Calu3 (cell line): ENCODE measurements around the gene XIRP1. TPM values are rescaled to one million over a fixed set of nuclear protein-coding genes. Genes with fewer than 3 reads are reported as not detected.

Experiments
- Bru-seq: library from RNA; stranded (reverse); fragments of 400-500 nt; gene quantifications from one replicate; lab custom pipeline; 2021; lab: Mats Ljungman, UMichigan
- BruChase-seq, 2 experiments: library from RNA; stranded (reverse); fragments of 400-500 nt; gene quantifications; one replicate each; lab custom pipeline; 2021; lab: Mats Ljungman, UMichigan
- BruUV-seq: library from RNA; stranded (reverse); fragments of 400-500 nt; replicated peaks from 2 replicates; lab custom pipeline; 2021; lab: Mats Ljungman, UMichigan
- CTCF ChIA-PET: fragments of 300-600 bp; sonication (Branson Sonifier 250); formaldehyde crosslinking; loops from one replicate; lab custom pipeline; 2022; ENCODE audit warnings: antibody characterized with exemption; lab: Charles Lee
- DNase-seq: peaks from one replicate; pipeline ENCODE4 v3.0.0; 2022
- H3K27ac Mint-ChIP-seq: one replicate; pipeline ENCODE4 v1.8.0; 2022; ENCODE audit warnings: mixed read lengths; ENCODE audit not compliant: unreplicated experiment
- H3K27me3 Mint-ChIP-seq: one replicate; pipeline ENCODE4 v1.8.0; 2022; ENCODE audit warnings: mixed read lengths; ENCODE audit not compliant: unreplicated experiment
- H3K36me3 Mint-ChIP-seq: one replicate; pipeline ENCODE4 v1.8.0; 2022; ENCODE audit warnings: mild to moderate bottlenecking, moderate library complexity, mixed read lengths; ENCODE audit not compliant: insufficient read depth, unreplicated experiment
- H3K4me1 Mint-ChIP-seq: one replicate; pipeline ENCODE4 v1.8.0; 2022; ENCODE audit warnings: mild to moderate bottlenecking, low read depth, mixed read lengths; ENCODE audit not compliant: unreplicated experiment
- H3K4me3 Mint-ChIP-seq: one replicate; pipeline ENCODE4 v1.8.0; 2022; ENCODE audit warnings: mild to moderate bottlenecking, low read depth, moderate library complexity, mixed read lengths; ENCODE audit not compliant: unreplicated experiment
- H3K9me3 Mint-ChIP-seq: one replicate; pipeline ENCODE4 v1.8.0; 2022; ENCODE audit warnings: low read depth, mixed read lengths; ENCODE audit not compliant: unreplicated experiment
- intact Hi-C: fragments of 100-400 bp; cut with micrococcal nuclease; formaldehyde crosslinking; loops from one replicate; pipeline ENCODE4 v1.10.0; 2022; ENCODE audit not compliant: unreplicated experiment
- long read RNA-seq: library from polyadenylated mRNA; stranded (forward); transcript quantifications from one replicate; pipeline ENCODE4 v2.0.0, GENCODE V29; 2022
- total RNA-seq: library from RNA; stranded (reverse); gene quantifications from 2 replicates; pipeline ENCODE4 v1.2.3, GENCODE V29; 2022
- TF ChIP-seq, protein P1 (sequence below): fragments of 200-600 bp; IDR thresholded peaks from one replicate; pipeline ENCODE4 v1.8.0; 2022; ENCODE audit warnings: antibody characterized with exemption; ENCODE audit not compliant: unreplicated experiment

XIRP1 gene, protein sequence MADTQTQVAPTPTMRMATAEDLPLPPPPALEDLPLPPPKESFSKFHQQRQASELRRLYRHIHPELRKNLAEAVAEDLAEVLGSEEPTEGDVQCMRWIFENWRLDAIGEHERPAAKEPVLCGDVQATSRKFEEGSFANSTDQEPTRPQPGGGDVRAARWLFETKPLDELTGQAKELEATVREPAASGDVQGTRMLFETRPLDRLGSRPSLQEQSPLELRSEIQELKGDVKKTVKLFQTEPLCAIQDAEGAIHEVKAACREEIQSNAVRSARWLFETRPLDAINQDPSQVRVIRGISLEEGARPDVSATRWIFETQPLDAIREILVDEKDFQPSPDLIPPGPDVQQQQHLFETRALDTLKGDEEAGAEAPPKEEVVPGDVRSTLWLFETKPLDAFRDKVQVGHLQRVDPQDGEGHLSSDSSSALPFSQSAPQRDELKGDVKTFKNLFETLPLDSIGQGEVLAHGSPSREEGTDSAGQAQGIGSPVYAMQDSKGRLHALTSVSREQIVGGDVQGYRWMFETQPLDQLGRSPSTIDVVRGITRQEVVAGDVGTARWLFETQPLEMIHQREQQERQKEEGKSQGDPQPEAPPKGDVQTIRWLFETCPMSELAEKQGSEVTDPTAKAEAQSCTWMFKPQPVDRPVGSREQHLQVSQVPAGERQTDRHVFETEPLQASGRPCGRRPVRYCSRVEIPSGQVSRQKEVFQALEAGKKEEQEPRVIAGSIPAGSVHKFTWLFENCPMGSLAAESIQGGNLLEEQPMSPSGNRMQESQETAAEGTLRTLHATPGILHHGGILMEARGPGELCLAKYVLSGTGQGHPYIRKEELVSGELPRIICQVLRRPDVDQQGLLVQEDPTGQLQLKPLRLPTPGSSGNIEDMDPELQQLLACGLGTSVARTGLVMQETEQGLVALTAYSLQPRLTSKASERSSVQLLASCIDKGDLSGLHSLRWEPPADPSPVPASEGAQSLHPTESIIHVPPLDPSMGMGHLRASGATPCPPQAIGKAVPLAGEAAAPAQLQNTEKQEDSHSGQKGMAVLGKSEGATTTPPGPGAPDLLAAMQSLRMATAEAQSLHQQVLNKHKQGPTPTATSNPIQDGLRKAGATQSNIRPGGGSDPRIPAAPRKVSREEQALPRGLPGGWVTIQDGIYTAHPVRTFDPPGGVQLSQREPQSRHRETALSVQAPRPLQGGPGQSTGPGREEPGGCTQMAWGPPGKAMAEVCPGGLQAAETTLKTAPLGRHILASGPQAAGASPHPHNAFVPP (N-terminal part only)
- total RNA-seq (not detected in 2 replicates), Bru-seq, nascent RNA (not detected), BruChase-seq, experiment 1, labeled RNA remaining after a 6-hour chase (not detected), BruChase-seq, experiment 2, labeled RNA remaining after a 2-hour chase (percentile 8 among the genes with signal in this experiment)
- long read RNA-seq: 0 reads

DNA sequence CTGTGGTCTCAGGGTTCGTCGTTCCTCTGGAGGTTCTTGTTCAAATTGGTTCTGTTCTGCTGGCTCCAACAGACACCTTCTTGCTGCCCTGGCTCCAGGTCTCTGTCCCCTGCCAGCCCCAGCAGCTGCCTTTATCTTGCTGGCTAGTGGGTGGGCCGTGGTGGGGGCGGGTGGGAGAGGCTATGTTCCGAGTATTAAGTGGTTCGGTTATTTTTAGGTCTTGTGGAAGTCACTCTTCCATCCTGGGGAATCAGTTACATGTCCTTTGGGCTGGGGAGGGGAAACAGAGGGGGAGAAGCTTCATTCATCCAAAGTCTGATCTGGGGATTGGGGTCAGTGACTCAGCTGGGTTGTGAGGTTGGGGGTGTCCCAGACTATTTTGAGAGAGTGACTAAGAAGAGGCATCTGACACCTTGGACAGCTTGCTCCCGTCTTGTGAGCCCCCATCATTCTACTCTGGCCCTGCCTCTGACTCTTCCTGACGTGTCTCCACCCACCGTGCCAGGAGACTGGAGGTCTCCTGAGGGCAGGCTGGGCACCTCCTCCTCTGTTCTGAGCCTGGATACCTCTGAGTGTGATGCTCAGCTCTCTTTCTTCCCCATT lies at the start of gene XIRP1:
TSS of gene XIRP1 (minus strand) at position 106 of the 603 bp plus-strand sequence. CDS start 3,150 bp downstream, outside the sequence.
- no peak within 1 kb of the TSS for H3K4me3 Mint-ChIP-seq
- H3K9me3 Mint-ChIP-seq: no peaks in the 10 kb centered on the region
- no TSS peak for BruUV-seq
- peaks cover 15% of the 10 kb centered on the region for H3K4me1 Mint-ChIP-seq
- H3K36me3 Mint-ChIP-seq: no peaks in the 10 kb centered on the region
- TF ChIP-seq, protein P1, sequence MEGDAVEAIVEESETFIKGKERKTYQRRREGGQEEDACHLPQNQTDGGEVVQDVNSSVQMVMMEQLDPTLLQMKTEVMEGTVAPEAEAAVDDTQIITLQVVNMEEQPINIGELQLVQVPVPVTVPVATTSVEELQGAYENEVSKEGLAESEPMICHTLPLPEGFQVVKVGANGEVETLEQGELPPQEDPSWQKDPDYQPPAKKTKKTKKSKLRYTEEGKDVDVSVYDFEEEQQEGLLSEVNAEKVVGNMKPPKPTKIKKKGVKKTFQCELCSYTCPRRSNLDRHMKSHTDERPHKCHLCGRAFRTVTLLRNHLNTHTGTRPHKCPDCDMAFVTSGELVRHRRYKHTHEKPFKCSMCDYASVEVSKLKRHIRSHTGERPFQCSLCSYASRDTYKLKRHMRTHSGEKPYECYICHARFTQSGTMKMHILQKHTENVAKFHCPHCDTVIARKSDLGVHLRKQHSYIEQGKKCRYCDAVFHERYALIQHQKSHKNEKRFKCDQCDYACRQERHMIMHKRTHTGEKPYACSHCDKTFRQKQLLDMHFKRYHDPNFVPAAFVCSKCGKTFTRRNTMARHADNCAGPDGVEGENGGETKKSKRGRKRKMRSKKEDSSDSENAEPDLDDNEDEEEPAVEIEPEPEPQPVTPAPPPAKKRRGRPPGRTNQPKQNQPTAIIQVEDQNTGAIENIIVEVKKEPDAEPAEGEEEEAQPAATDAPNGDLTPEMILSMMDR: no peak
- intact Hi-C loops: no loop called here
- no peaks in the 10 kb centered on the region for H3K27me3 Mint-ChIP-seq
- DNase-seq: no peak
- H3K27ac Mint-ChIP-seq: no peak within 1 kb of the TSS
- CTCF ChIA-PET: interaction anchor here (0.9 kb wide), 2 partner anchors 15 to 96 kb away, joined by 4 read pairs; no protein-coding TSS in a partner anchor

DNA sequence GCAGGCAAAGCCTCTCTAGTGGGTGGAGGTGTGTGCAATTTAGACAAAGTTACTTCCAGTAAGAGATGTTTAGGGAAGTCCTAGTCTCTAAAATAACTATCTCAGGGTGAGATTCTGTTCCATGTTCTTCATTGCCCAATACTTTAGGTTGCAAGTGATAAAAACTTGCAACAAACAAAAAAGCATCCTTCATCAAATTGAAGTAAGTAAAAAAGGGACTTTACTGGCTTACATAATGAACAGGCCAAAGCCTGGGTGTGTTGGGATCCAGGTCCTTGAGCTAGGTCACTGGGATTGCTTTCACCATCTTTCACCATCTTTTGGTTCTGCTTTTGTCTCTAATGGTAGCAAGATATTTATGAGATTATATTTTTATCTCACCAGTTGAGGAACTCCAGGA lies 49.2 kb upstream of the XIRP1 start:
- intact Hi-C loops: no loop called here
- TF ChIP-seq, protein P1: no peak
- no peak overlapping the region for H3K4me3 Mint-ChIP-seq

DNA sequence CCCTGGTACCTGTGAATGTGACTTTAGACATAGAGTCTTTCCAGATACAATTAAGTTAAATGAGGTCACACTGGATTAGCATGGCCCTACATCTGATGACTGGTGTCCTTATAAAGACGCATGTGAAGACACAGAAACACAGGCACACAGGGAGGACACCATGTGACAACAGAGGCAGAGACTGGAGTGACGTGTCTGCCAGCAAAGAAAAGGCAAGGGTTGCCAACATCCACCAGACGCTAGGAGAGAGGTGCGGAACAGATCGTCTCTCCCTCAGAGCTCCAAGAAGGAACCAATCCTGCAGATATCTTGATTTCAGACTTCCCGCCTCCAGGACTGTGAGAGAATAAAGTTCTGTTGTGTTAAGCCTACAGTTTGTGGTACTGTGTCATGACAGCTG lies 44.6 kb upstream of the XIRP1 start:
- Mint-ChIP-seq H3K4me1 (no peaks in the 10 kb centered on the region), H3K4me3 (no peak overlapping the region), H3K27ac (no peak overlapping the region), H3K9me3 (no peaks in the 10 kb centered on the region), H3K36me3 (no peaks in the 10 kb centered on the region), H3K27me3 (peaks cover 89% of the 10 kb centered on the region)
- CTCF ChIA-PET: no interaction called here
- intact Hi-C loops: no loop called here
- TF ChIP-seq, protein P1: no peak
- DNase-seq: no peak
- no TSS peak for BruUV-seq

More for the DNA sequence above, 49.2 kb upstream of the XIRP1 start:
- DNase-seq: no peak
- Mint-ChIP-seq H3K4me1 (no peaks in the 10 kb centered on the region), H3K9me3 (no peaks in the 10 kb centered on the region), H3K27me3 (peaks cover 83% of the 10 kb centered on the region), H3K36me3 (no peaks in the 10 kb centered on the region), H3K27ac (no peak overlapping the region)
- CTCF ChIA-PET: no interaction called here
- no TSS peak for BruUV-seq
